Stomach (tissue), 4 donors: Measurements from ENCODE around the gene CRIP2.

Experiments used
- EP300 ChIP-seq: sonication (generic); formaldehyde crosslinking; IDR thresholded peaks from one replicate; pipeline ENCODE4 v1.6.1; 2017; ENCODE audit warnings: antibody characterized with exemption
- POLR2A ChIP-seq, 4 donors: fragments of 450-650 bp; IDR thresholded peaks; one replicate each; pipeline ENCODE4 v1.6.1; 2016; ENCODE audit warnings: antibody characterized with exemption in 4 of 4, control low read depth in 2 of 4, mild to moderate bottlenecking in 1 of 4, moderate library complexity in 1 of 4
- POLR2AphosphoS5 ChIP-seq, 3 donors: sonication (generic); formaldehyde crosslinking; IDR thresholded peaks; one replicate each; pipeline ENCODE4 v1.6.1; 2016; ENCODE audit warnings: antibody characterized with exemption in 3 of 3

DNA sequence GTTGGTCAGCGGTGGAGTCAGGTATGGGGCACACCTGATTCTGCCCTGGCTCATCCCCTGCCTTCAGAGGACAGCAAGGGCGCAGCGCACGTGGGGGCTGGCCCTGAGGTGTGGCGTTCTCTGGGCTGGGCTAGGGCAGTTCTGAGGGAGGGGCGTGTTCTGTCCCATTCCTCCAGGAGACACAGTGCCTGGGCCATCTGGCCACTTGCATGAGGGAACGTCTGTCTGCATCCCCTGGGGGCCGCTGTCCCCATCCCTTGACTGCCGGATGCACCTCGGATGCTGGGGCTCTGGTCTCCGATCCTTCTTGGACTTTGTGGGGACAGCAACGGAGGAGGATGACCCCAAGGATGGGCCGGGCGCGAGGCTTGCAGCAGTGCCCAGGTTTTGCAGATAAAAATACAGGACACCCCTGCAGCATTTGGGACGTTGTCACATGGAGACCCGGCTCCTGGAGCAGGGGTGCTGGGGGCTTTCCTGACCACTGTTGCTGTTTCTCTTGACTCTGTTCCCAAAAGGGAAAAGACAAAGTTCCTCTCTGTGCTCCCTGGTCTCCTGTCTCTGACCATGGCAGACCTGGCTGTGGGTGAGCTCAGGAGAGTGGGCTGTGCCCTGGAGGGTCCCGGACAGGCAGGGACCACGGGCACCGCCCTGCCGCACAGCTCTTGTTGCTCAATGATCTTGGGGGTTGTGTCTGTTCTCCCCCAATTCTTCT lies 48.0 kb upstream of the CRIP2 start:
- TF ChIP-seq POLR2A (IDR thresholded peaks at IDR 0.05) (no peak), POLR2AphosphoS5 (IDR thresholded peaks at IDR 0.05) (no peak), EP300 (no peak)
